GM19372 (cell line): ENCODE measurements around the gene UGT1A5.

Source experiments
- ATAC-seq: cut with Tn5 transposase; IDR thresholded peaks from one replicate; pipeline ENCODE4 v1.9.1; 2021; ENCODE audit warnings: mild to moderate bottlenecking, low read depth, moderate library complexity; ENCODE audit not compliant: unreplicated experiment

The UGT1A5 gene

DNA sequence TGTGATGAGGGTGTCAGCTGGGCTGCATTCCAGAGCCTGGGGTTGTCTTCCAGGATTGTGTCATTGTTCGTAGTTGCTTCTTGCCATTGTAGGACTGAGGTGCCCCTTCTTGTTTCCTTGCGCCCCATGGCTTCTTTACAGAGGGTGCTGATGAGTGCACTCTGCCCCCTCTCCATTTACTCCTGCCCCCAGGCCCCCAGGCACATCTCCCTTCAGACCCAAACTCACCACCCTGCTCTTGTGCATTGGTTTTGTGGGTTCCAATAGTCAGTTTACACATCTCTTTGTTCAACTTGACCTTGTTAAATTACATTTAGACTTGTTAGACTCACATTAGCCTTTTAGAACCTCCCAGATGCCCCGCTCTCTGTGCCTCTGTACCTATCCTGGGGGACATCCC lies 108.5 kb downstream of the UGT1A5 start:
- no peak for ATAC-seq

DNA sequence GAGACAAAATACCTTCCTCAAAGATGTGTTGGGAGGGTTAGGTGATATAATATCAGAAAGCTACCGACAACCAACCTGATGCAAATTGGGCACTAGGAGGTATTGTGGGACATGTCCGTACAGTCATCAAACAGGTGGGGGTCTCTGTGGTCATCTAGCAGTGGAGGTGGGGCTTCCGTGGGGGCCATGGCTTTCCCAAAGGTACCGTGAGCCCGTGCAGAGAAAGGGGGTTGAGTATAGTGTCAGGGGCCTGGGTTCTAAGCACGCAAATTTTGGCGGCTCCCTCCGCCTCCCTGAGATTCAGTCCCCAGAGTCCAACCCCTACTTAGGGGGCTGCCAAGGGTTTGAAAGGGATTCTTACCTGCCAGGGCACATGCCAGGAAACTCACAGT lies 109.0 kb downstream of the UGT1A5 start:
- no peak for ATAC-seq

- no peak for ATAC-seq
Measured at GRCh38 chr2:233822101-233822771, 109.5 kb downstream of the UGT1A5 start.
